IPS-11a (cell line): ENCODE results near the gene FOXA3.
A peak's percentile ranks its signal among the peaks of the same experiment; 100 is the strongest.

Experiments
- H3K4me3 ChIP-seq: one replicate; pipeline ENCODE4 v1.5.1; 2013; ENCODE audit warnings: low read depth, low read length, control low read depth

FOXA3 gene

GRCh38 chr19:45863840-45864628 is at the start of gene FOXA3:
TSS of gene FOXA3 (plus strand) at chr19:45864326. CDS start at chr19:45864457, 131 bp downstream.
- peak within 1 kb of the TSS; percentile 88 for H3K4me3 ChIP-seq

GRCh38 chr19:45814851-45815480 is 49.2 kb upstream of the FOXA3 start, which contains the start of gene RSPH6A:
TSS of gene RSPH6A (minus strand) at chr19:45815308. CDS start at chr19:45815176, 132 bp downstream.
- peak within 1 kb of the TSS; percentile 51 for H3K4me3 ChIP-seq

- H3K4me3 ChIP-seq: peak overlapping the region; percentile 51
Measured at GRCh38 chr19:45815481-45816216, 48.5 kb upstream of the FOXA3 start.

- H3K4me3 ChIP-seq: peak overlapping the region; percentile 51
Measured at GRCh38 chr19:45816236-45817009, 47.7 kb upstream of the FOXA3 start.

GRCh38 chr19:45817010-45817724 is 47.0 kb upstream of the FOXA3 start:
- no peak overlapping the region for H3K4me3 ChIP-seq

- H3K4me3 ChIP-seq: no peak overlapping the region
Measured at GRCh38 chr19:45817725-45818301, 46.3 kb upstream of the FOXA3 start.

GRCh38 chr19:45819769-45820168 is 44.4 kb upstream of the FOXA3 start:
- no peak overlapping the region for H3K4me3 ChIP-seq

GRCh38 chr19:45820413-45821102 is 43.6 kb upstream of the FOXA3 start:
- H3K4me3 ChIP-seq: no peak overlapping the region

- no peak overlapping the region for H3K4me3 ChIP-seq
Measured at GRCh38 chr19:45821103-45821521, 43.0 kb upstream of the FOXA3 start.

GRCh38 chr19:45821570-45821969 is 42.6 kb upstream of the FOXA3 start:
- H3K4me3 ChIP-seq: no peak overlapping the region

GRCh38 chr19:45822716-45823115 is 41.4 kb upstream of the FOXA3 start:
- no peak overlapping the region for H3K4me3 ChIP-seq

GRCh38 chr19:45823182-45823581 is 40.9 kb upstream of the FOXA3 start:
- no peak overlapping the region for H3K4me3 ChIP-seq

GRCh38 chr19:45824041-45824471 is 40.1 kb upstream of the FOXA3 start:
- no peak overlapping the region for H3K4me3 ChIP-seq

GRCh38 chr19:45824531-45825262 is 39.4 kb upstream of the FOXA3 start:
- H3K4me3 ChIP-seq: no peak overlapping the region

GRCh38 chr19:45825263-45825605 is 38.9 kb upstream of the FOXA3 start:
- no peak overlapping the region for H3K4me3 ChIP-seq

- H3K4me3 ChIP-seq: no peak overlapping the region
Measured at GRCh38 chr19:45825917-45826893, 37.9 kb upstream of the FOXA3 start.

- no peak overlapping the region for H3K4me3 ChIP-seq
Measured at GRCh38 chr19:45826934-45827333, 37.2 kb upstream of the FOXA3 start.
